ENCODE results near the gene CEACAM18.
A peak's percentile ranks its signal among the peaks of the same experiment; 100 is the strongest.
"Not testable (repeated sequence)": the region's sequence is repeated elsewhere in the genome, so short reads cannot be mapped to it uniquely, and the experiment has no call there.

The CEACAM18 gene

GRCh38 chr19:51439021-51439465 lies 39.3 kb upstream of the CEACAM18 start:
- Histone ChIP-seq H3K4me1 (ENCODE audit: insufficient read depth, poor library complexity, severe bottlenecking) (no peaks in the 10 kb centered on the region), H3K36me3 (ENCODE audit: low read depth) (no peaks in the 10 kb centered on the region), H3K27me3 (ENCODE audit: insufficient read depth, poor library complexity, severe bottlenecking) (peaks cover 16% of the 10 kb centered on the region), H3K27ac (ENCODE audit: poor library complexity, severe bottlenecking) (no peak overlapping the region), H3K9me3 (ENCODE audit: severe bottlenecking) (no peaks in the 10 kb centered on the region), H3K4me3 (ENCODE audit: severe bottlenecking) (no peak overlapping the region)
- ATAC-seq (ENCODE audit: low read depth) (no peak), DNase-seq (ENCODE audit: low spot score) (no peak)
- TF ChIP-seq CTCF (IDR thresholded peaks at IDR 0.05; ENCODE audit: poor library complexity, severe bottlenecking) = no peak

DNA sequence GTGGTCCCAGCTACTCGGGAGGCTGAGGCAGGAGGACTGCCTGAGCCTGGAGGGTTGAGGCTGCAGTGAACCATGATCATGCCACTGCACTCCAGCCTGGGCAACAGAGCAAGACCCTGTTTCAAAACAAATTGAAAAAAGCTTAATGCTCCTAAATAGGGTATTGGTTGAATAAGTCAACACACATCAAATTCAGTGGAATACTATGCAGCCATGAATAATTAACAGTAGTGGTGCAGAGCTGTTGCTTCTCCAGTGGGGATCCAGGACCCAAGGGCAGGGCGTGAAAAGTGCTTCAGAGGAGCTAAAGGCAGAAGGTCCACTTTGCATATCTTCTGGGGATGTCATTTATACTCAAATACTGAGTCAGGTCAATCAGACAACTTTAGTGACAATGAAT lies 38.3 kb upstream of the CEACAM18 start:
- Histone ChIP-seq H3K4me3 (ENCODE audit: severe bottlenecking) (no peak overlapping the region), H3K4me1 (ENCODE audit: insufficient read depth, poor library complexity, severe bottlenecking) (no peaks in the 10 kb centered on the region), H3K36me3 (ENCODE audit: low read depth) (no peaks in the 10 kb centered on the region), H3K27me3 (ENCODE audit: insufficient read depth, poor library complexity, severe bottlenecking) (peaks cover 16% of the 10 kb centered on the region), H3K27ac (ENCODE audit: poor library complexity, severe bottlenecking) (no peak overlapping the region), H3K9me3 (ENCODE audit: severe bottlenecking) (no peaks in the 10 kb centered on the region)
- no peak for ATAC-seq (ENCODE audit: low read depth)
- no peak for DNase-seq (ENCODE audit: low spot score)
- TF ChIP-seq CTCF (IDR thresholded peaks at IDR 0.05; ENCODE audit: poor library complexity, severe bottlenecking) = no peak

GRCh38 chr19:51440846-51441409 lies 37.4 kb upstream of the CEACAM18 start:
- no peak for DNase-seq (ENCODE audit: low spot score)

GRCh38 chr19:51441410-51442390 lies 36.6 kb upstream of the CEACAM18 start:
- DNase-seq (ENCODE audit: low spot score) (no peak), ATAC-seq (ENCODE audit: low read depth) (peak; percentile 58)
- TF ChIP-seq CTCF (IDR thresholded peaks at IDR 0.05; ENCODE audit: poor library complexity, severe bottlenecking) = no peak

More at GRCh38 chr19:51440846-51441409, 37.4 kb upstream of the CEACAM18 start:
- H3K27me3 ChIP-seq (ENCODE audit: insufficient read depth, poor library complexity, severe bottlenecking) = peaks cover 16% of the 10 kb centered on the region
- ATAC-seq (ENCODE audit: low read depth) = 0 out of 3 replicates have a peak, but pooled peaks have one; percentile 23
- H3K4me3 ChIP-seq (ENCODE audit: severe bottlenecking) = no peak overlapping the region
- TF ChIP-seq CTCF (IDR thresholded peaks at IDR 0.05; ENCODE audit: poor library complexity, severe bottlenecking) = no peak
- no peaks in the 10 kb centered on the region for H3K4me1 ChIP-seq (ENCODE audit: insufficient read depth, poor library complexity, severe bottlenecking)
- H3K36me3 ChIP-seq (ENCODE audit: low read depth) = no peaks in the 10 kb centered on the region
- no peak overlapping the region for H3K27ac ChIP-seq (ENCODE audit: poor library complexity, severe bottlenecking)
- H3K9me3 ChIP-seq (ENCODE audit: severe bottlenecking) = no peaks in the 10 kb centered on the region

DNA sequence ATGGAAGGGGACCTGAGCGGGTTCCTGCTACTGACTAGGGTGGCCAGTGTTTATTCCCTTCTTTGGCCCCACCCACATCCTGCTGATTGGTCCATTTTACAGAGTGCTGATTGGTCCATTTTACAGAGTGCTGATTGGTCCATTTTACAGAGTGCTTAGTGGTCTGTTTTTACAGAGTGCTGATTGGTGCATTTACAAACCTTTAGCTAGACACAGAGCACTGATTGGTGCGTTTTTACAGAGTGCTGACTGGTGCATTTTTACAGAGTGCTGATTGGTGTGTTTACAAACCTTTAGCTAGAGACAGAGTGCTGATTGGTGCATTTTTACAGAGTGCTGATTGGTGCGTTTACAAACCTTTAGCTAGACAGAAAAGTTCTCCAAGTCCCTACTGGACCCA lies 30.8 kb upstream of the CEACAM18 start:
- H3K9me3 ChIP-seq (ENCODE audit: severe bottlenecking); H3K4me3 ChIP-seq (ENCODE audit: severe bottlenecking); H3K27ac ChIP-seq (ENCODE audit: poor library complexity, severe bottlenecking); ATAC-seq (ENCODE audit: low read depth); DNase-seq (ENCODE audit: low spot score); H3K4me1 ChIP-seq (ENCODE audit: insufficient read depth, poor library complexity, severe bottlenecking); H3K27me3 ChIP-seq (ENCODE audit: insufficient read depth, poor library complexity, severe bottlenecking); H3K36me3 ChIP-seq (ENCODE audit: low read depth): not testable (repeated sequence)

More at GRCh38 chr19:51441410-51442390, 36.6 kb upstream of the CEACAM18 start:
- H3K27me3 ChIP-seq (ENCODE audit: insufficient read depth, poor library complexity, severe bottlenecking) = peaks cover 16% of the 10 kb centered on the region
- no peaks in the 10 kb centered on the region for H3K36me3 ChIP-seq (ENCODE audit: low read depth)
- H3K4me1 ChIP-seq (ENCODE audit: insufficient read depth, poor library complexity, severe bottlenecking) = no peaks in the 10 kb centered on the region
- no peak overlapping the region for H3K27ac ChIP-seq (ENCODE audit: poor library complexity, severe bottlenecking)
- no peak overlapping the region for H3K4me3 ChIP-seq (ENCODE audit: severe bottlenecking)
- H3K9me3 ChIP-seq (ENCODE audit: severe bottlenecking) = no peaks in the 10 kb centered on the region

Data from RWPE2 (cell line).